Non-pigmented ciliary epithelial cell (primary cell): Measurements from ENCODE around the gene FYN.

Source experiments
- DNase-seq: peaks from one replicate; pipeline ENCODE4 v3.0.0-alpha.2; 2010; ENCODE audit warnings: low read depth

The FYN gene

DNA sequence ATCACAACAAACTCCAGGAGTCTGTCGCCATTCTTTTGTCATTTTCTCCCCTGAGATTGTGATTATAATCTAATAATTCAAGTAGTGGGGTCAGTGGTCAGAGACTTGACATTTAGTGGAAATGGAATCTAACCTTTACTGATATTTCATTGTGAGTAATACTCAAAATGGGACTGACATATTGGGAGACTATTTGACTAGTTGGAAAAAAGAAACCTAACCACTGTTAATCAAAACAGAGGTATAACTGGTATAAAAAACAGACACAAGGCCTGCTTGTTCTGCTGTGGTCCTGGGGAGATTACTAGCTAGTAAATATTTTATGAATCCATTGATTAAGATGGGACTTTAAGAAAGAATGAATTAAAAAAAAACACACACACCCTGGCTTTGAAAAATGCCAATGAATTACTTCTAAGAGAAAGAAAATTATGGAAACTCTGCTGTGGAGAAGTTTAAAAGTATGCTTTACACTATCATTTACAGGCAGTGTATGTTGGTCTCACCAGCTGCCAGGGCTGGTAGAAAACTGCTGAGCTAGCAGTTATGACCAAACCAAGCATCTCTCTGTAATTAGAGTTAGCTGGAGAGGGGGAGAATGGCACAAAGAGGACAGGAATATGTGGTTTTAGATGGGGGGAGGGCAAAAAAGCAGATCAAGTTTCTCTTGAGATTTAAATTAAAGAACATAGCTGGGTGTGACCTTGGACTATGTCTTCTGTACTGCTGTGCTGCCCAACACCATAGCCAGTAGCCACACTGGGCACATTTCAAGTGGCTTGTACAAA, 103.7 kb downstream of the FYN start:
- no peak for DNase-seq

DNA sequence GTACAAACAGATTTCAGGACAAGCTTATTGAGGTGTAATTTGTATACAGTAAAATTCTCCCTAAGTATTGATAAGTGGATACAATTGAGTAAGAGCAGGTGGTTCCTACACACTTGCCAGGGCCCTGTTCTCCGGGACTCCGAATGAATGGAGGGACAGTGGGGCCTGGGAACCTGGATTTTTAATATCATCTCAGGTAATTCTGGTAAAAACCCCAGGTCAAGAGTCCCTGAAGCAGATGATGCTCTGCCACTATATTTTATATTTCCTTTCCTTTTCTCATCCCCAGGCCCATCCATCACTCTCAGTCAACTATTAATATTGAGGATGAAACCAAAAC, 104.9 kb downstream of the FYN start:
- no peak for DNase-seq

DNA sequence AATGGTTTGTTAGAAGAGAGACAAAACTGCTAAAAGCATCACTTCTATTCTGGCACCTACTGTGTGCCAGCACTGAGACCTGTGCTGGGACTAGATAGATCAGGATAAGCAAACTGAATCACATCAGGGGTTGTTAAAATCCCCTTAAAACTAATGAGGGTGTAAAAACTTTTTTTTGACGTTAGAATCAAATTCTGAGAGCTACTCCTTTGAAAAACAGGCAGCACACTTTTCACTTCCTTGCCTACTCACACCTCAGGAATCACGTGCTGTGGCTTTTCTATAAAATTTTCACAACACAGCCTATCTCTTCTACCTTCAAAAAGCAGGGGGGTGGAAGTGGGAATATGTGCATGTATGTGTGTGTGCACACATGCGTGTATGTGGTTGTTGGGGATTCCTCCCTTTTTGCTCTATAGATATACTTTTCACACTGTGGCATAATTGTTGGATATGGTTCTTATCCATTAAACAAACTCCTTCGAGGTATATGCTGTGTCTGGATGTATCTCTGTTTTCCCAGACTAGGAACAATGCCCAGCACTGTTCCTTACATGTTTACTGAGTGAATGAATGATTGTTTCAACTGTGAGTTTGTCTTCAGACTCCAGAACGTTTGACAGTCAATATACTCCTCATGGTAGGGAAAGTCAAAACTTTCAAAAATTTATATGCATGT, 105.4 kb downstream of the FYN start:
- DNase-seq, result no peak

DNA sequence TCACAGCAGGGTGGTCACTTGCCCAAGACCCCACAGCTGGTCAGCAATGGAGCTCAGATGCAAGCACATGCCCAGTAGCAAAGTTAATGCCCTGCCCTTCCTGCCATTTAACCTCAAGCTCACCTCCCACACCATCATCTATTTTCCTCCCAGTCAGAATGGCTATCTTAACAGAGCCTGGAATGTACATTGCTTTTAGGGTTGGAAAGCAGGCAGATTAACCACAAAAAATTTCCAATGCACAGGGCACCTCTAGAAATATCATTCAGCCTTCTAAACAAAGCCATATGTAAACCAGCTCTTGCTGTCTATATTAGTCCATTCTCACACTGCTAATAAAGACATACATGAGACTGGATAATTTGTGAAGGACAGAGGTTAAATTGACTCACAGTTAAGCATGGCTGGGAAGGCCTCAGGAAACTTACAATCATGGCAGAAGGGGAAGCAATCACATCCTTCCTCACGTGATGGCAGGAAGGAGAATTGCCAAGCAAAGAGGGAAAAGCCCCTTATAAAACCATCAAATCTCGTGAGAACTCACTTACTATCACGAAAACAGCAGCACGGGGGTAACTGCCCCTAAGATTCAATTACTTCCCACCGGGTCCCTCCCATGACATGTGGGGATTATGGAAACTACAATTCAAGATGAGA, 106.9 kb downstream of the FYN start:
- no peak for DNase-seq

DNA sequence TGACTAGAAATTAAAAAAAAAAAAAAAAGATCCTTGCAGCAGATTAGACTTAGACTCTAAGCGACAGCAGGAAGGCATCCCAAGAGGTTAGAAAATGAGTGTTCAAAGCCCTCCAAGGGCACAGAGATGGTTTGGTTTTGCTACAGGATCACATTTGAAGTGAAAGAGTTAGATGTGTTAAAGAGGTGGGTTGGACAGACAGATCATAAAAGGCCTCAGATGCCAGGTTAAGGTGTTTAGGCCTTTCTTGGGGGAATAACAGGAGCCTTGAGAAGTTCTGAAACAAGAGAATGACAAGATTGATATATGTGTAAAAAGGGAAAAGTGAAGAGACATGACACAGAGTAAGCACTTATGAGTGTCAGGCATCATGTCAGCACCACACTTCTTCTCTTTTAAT, 107.5 kb downstream of the FYN start:
- no peak for DNase-seq

DNA sequence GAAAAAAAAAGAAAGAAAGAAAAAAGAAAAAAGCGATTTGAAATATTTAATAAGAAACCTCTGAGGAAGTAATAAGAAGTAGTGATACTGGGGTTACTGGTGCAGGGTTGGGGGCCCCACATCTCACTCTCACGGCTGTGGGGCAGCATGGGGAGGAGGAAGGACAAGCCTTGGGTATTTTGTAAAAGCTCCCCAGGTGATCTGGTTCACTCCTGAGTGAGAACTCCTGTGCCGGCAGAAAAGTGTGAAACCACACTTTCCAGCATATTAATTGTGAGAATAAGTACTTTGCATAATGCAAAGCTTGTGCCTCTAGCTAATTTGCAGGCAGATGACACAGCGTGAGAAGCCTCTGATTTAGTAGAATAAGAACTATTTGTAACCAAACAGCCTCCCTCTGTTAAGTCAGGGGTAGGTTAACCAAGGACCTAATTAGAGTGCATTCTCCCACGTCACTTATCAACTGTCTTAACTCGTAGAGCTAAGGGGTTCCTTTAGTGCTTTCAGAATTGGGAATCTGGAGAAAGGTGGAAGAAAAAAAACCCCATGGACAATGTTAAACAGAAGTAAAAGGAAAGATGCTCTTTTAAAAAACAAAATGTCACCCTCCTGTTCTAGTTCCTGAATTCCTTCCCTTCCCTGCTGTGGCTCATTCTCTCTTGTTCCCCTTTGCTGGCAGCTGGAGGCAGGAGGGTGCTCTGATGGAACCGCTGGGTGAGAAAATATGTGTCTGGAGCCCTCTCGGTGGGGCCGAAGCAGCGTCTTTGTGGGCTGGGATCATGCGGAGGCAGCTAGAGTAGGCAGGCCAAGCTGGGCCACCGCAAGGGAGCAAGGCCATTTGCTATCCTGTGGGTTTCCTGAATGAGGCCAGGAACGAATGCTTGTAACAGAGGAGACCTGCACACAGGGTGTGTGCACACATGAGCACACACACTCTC, 108.7 kb downstream of the FYN start:
- DNase-seq, result no peak

DNA sequence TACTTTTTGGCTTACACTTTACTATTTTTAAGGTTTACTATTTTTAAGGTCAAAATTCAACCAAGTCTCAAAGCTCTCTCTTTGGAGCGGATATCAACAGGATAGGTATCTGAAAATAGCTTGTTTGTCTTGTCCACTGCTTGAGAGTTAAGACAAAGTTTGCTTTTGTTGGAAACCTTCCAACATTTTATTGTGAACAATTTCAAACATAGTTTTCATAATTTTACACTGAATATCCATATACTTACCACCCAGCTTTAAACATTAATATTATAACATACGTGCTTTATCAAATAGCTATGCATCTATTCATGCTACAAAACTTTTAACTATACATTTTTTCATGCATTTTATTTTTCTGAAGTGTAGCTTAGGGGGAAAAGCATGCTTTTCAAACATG, 109.9 kb downstream of the FYN start:
- DNase-seq, result peak; percentile 43

DNA sequence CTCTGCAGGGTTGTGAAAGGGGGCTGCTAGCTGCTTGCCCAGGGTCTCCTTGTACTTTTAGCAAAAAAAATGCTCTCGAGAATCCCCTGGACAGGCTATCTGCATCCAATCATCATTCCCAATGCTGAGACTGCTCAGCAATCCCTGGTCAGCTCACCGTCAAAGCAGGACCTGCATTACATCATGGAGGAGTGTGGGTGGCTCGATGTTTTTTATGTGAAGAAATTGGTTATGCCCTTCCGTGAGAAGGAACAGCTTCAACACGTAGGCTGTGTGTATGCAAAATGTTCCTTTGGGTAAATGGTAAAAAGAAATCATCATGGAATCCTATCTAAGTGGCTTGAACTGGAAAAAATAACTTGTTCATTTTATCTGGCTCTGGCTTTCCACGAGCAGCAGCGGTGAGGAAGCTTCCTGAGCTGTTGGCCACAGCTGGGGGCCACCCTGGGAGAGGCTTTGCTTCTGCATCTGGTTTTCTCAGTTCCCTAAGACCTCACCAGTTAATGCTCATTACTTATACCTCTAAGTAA, 111.4 kb downstream of the FYN start:
- DNase-seq, result no peak

DNA sequence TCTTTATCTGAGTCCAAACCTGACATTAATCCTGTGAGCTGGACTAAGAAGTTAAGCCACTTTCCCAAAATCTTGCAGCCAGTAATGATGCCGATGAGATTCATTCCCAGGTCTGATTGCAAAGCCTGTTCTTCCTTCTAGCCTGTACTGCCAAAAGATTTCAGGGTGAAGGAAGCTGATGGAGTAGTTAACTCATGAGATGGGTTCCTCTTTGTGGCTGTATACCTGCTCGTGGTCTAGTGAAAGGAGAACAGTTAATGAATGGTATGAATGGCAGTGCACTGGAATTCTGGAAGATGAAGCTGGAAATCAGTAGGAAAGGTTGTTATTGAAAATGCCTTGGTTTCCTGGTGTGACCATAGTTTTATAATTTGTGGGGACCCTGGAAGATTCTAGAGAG, 112.0 kb downstream of the FYN start:
- DNase-seq, result no peak

DNA sequence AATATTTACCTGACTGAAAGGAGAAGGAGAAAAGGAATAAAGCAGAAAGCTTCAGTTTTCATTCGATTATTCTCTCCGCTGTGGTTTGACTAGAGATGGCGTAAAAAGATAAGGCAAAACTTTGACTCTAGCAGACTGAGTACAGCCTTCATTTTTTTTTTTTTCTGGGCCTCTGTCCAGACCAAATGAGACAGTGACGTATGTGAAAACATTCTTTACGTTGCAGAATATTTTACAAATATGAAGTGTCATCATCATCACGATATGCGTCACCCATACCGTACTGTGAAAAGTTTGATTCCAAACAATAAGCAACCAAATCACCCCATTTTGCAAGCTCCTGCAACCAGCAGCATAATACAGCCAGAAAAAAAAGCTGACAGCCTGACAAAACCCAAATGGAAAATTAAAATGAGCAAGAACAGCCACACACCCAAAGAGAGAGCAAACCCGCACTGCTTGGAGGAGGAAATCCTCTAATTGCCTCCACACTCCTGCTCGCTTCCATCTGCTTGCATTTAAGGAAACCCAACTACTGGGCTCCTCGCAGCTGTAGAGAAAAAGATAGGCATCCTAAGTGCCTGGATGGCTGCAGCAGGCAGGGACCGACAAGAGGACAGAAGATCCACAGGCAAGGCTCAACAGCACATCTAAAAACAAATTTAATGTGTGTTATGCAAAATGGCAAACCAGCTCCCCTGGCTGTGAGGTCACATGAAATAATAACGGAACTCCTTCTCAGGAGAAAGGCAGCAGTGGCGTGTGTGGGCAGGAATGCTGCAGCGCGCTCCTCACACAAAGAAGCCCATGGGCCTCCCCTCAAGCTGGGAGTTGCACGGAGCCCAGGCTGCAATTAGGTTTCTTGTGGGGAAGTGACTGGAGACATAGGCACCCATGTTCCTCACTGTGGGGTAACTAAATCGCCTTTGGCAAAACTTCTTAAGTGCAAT, 113.1 kb downstream of the FYN start:
- peak; percentile 55 for DNase-seq

DNA sequence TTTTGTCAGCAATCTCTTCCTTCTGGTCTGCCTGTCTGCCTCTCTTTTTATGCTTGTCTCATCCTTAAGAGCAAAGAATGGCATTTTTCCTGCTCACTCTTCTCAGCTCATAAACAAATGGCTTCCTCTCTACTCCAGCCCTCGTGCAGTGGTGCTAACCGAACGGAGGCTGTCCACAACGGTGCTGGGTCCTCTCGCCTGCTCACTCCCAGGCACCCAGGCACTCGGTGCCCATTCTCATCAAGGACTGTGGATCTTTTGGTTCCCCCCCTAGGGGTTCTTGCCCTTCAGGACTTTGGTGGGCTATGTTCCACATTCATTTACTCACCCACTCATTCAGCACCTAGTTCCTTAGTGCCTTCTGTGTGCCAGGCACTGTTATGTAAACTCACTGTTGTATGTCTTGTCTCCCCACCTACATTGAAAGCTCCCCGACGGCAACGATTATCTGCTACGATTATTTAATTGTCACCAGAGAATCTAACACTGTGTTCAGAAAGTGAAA, 113.9 kb downstream of the FYN start:
- no peak for DNase-seq

DNA sequence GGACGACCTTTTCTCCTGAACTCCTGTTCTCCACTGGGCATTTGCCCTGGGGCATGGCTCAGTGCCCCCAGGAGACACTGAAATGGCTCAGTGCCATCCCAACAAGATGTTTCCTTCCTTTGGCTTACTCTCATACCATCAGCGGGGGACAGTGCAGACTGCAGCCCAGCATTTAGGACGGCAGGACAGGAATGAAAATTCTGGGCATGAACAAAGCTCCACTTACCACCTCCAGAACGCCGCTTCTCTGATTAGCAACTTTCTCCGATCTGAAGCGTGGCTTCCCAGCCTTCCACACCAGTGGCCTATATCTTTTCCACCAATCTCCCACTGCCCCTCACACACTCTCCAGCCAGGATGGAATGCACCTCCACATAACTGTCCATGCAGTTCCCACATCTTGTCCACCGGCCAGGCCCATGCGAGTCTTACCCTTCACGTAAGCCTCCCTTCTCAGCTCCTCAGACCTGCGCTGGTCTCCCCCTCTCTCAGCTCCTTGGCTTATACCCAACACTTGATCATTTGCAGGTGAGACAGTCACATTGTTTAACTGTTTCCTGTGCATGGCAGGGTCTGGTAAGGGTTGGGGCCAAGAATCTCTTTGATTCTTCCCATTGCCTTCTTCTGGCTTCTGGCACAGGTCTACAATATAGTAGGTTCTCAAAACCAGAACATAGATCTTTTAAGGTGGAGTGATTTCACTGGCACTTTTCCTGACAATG, 114.5 kb downstream of the FYN start:
- DNase-seq, result no peak

DNA sequence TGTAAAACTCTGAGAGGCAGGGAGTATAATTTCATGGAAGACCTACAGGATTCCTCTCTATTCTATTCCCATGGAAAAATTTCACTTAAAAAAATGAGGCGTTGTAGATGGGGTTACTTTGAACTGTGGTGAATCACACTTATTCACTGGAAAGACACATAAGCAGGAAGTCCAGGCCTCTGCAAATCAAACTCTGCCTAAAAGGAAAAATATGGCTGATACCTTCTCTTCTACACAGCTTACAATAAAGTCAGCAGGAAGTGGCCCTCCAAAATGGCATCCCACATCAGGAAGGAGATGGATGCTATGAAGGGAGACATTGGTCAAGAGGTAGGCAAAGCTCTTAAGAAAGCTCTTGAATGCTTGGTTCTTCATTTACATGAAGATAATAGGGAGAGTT, 115.9 kb downstream of the FYN start:
- DNase-seq, result peak; percentile 35

DNA sequence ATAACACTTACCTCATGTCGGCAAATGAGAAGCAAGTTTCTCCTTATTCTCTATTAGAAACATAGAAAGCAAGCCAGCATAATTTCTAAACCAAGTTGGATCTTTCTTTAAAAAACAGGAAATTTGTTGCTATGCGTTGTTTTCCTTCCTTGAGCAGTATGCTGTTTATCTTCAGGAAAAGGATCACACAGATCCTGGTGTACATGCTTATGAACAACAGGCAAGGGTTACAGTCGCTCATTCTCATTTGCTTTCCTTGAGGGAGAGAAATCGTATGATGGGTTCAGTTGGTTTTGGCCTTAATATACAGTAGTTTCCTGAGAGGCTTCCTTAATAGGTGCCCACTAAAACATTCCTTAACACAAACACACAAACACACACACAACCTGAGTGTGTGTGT, 118.8 kb downstream of the FYN start:
- no peak for DNase-seq

DNA sequence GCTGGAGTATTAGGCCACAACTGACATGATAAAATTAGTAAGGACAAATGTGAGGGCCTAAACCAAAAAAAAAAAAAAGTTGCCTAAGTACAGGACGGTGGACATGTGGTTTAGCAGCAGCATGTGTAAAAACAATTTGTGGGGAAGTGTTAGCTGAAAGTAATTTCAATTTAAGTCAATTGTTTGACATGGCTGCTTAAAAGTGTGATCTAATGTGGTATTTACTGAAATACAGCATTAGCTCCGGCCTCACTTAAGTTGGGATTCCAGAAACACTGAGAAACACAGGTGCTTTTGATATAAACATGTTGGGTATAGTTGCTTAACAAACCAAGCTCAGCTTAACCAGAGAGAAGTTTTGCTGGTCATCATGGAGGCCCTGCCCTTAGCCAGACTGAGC, 119.7 kb downstream of the FYN start:
- DNase-seq, result no peak

DNA sequence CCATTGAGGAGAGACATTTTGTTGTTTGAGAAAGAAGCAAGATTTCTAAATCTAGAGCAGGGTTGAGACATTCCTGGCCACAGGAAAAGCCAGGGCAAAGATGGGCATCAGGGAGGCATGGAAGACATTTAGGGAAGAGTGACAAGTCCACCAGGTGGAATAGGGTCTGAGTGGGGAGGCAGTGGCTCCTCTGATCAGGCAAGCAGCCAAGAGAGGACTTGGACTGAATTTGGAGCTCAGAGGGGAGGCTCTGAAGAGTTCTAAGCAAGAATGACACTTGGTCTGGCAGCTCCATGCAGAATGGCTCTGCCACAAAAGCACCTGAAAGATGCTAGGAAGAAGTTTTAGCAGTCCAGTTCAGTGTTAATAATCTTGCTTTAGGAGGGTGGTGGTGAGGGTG, 120.8 kb downstream of the FYN start:
- no peak for DNase-seq

DNA sequence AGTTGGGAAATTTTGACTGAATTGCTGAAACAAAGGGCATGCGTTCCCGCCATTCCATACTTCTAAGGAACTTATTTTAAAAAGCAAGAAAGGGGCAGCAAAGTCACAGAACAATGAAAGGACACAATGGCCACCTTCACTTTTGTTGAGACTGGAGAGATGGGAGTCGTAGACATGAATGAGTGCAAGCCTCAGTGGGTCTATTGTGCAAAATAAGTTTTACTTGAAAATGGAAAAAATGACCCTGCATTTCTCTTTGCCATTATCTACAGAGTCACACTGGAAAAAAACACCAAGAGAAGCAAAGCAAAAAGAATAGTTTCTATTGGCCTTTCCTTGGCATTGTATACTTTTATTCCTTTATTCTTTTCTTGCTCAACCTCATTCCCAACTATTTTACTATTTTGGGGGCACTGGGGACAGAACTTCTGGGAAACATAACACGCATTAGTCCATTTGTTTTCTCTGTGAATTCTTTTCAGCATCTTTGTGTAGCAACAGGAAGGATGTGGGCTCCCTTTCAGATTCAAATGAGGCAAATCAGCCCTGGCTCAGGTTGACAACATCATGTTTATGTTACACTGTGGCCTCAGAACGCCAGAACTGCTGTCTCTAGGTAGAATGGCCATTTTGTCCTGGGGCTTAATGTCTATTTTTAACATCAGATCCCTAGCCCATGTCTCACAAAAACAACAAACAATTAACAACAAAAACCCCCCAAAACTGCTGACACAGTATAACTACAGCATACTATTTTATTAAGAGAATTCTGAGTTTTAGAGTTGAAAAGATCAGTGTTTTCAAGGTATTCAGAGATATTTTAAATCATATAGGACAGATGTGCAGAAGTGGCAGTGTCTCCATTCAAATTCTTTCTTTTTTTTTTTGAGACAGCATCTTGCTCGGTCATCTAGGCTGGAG, 122.2 kb downstream of the FYN start:
- no peak for DNase-seq

DNA sequence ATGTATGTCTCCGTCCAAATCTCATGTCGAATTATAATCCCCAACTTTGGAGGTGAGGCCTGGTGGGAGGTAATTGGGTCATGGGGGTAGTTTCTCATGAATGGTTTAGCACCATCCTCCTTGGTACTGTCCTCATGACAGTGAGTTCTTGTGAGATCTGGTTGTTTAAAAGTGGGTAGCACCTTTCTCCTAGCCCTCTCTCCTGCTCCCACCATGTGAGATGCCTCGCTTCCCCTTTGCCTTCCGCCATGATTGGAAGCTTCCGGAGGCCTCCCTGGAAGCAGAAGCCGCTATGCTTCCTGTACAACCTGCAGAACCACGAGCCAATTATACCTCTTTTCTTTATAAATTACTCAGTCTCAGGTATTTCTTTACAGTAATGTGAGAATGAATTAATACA, 123.1 kb downstream of the FYN start:
- DNase-seq, result no peak

DNA sequence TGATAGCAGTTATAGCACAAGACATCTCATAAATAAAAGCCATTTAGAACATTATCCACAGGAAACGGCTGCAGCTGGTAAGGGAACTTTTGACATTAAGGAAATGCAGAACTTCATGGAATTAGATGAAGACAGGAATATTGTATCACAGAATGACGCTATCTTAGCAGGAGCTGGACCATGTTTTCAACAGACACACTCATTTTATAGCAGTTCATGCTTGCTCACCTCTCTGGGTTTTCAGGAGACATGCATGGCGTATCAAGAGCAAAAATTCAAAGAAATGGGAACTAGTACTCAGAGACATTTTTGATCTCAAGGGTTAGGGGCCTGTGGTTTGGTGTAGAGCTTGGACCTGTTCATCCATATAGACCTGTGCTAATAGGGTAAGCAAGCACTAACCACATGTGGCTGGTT, 125.0 kb downstream of the FYN start:
- no peak for DNase-seq
